Caco-2 (cell line): ENCODE measurements around the gene PKD1L1. TPM values are rescaled to one million over a fixed set of nuclear protein-coding genes. Genes with fewer than 3 reads are reported as not detected.

Experiments
- BruUV-seq: library from RNA; stranded (reverse); fragments of 400-500 nt; replicated peaks from 2 replicates; lab custom pipeline; 2021; lab: Mats Ljungman, UMichigan
- CTCF ChIA-PET: fragments of 300-600 bp; sonication (Branson Sonifier 250); formaldehyde crosslinking; loops from one replicate; lab custom pipeline; 2022; ENCODE audit warnings: antibody characterized with exemption; lab: Charles Lee
- POLR2A ChIA-PET: fragments of 300-600 bp; sonication (Branson Sonifier 250); formaldehyde crosslinking; loops from one replicate; lab custom pipeline; 2022; ENCODE audit warnings: antibody characterized with exemption; lab: Charles Lee
- DNase-seq, 2 experiments: peaks; one replicate each; pipeline versions ENCODE4 v3.0.0 to v3.0.0-alpha.2; 2020 to 2022
- H3K27me3 ChIP-seq: replicated peaks from 2 replicates; pipeline ENCODE4 v1.6.0; 2011; ENCODE audit warnings: low read length; ENCODE audit not compliant: control insufficient read depth, insufficient read depth
- H3K36me3 ChIP-seq: 2 replicates; pipeline ENCODE4 v1.5.1; 2011; ENCODE audit warnings: low read length; ENCODE audit not compliant: control insufficient read depth, insufficient read depth
- H3K4me1 ChIP-seq: fragments of 250-450 bp; sonication (Bioruptor Pico); 2 replicates; pipeline ENCODE4 v1.5.1; 2020; ENCODE audit warnings: mild to moderate bottlenecking
- H3K4me3 ChIP-seq: 2 replicates; pipeline ENCODE4 v1.5.1; 2011; ENCODE audit warnings: low read depth, mild to moderate bottlenecking, control low read depth, low read length
- H3K9me3 ChIP-seq: fragments of 250-450 bp; sonication (Bioruptor Pico); 2 replicates; pipeline ENCODE4 v1.5.1; 2020; ENCODE audit warnings: mild to moderate bottlenecking, moderate library complexity
- H3K27ac Mint-ChIP-seq: one replicate; pipeline ENCODE4 v1.8.0; 2022; ENCODE audit warnings: mixed read lengths; ENCODE audit not compliant: unreplicated experiment
- H3K27me3 Mint-ChIP-seq: one replicate; pipeline ENCODE4 v1.8.0; 2022; ENCODE audit warnings: mixed read lengths; ENCODE audit not compliant: insufficient read depth, unreplicated experiment
- H3K36me3 Mint-ChIP-seq: one replicate; pipeline ENCODE4 v1.8.0; 2022; ENCODE audit warnings: mild to moderate bottlenecking, mixed read lengths; ENCODE audit not compliant: insufficient read depth, unreplicated experiment
- H3K4me1 Mint-ChIP-seq: one replicate; pipeline ENCODE4 v1.8.0; 2022; ENCODE audit warnings: low read depth, mixed read lengths; ENCODE audit not compliant: unreplicated experiment
- H3K4me3 Mint-ChIP-seq: one replicate; pipeline ENCODE4 v1.8.0; 2022; ENCODE audit warnings: mild to moderate bottlenecking, moderate library complexity, mixed read lengths; ENCODE audit not compliant: unreplicated experiment
- H3K9me3 Mint-ChIP-seq: one replicate; pipeline ENCODE4 v1.8.0; 2022; ENCODE audit warnings: mixed read lengths; ENCODE audit not compliant: unreplicated experiment
- CTCF ChIP-seq, 2 experiments: fragments of 200-600 bp in 1 of 2; IDR thresholded peaks; 1 replicate in 1 of 2; 2 replicates in 1 of 2; pipeline versions ENCODE4 v1.5.1 to v1.8.0; 2011 to 2022; ENCODE audit warnings: antibody characterized with exemption in 1 of 2, control low read depth in 1 of 2, inconsistent platforms in 1 of 2, low read depth in 1 of 2, low read length in 1 of 2, mild to moderate bottlenecking in 1 of 2, moderate library complexity in 1 of 2; ENCODE audit not compliant: insufficient read depth in 1 of 2, severe bottlenecking in 1 of 2, unreplicated experiment in 1 of 2
- intact Hi-C: fragments of 100-400 bp; cut with micrococcal nuclease; formaldehyde crosslinking; loops from one replicate; pipeline ENCODE4 v1.10.0; 2022; ENCODE audit not compliant: unreplicated experiment
- total RNA-seq: library from RNA; stranded (reverse); gene quantifications from 2 replicates; pipeline ENCODE4 v1.2.3, GENCODE V29; 2022

Gene PKD1L1
- total RNA-seq, 1 experiment from 2014 or later, result 0.25 TPM

DNA sequence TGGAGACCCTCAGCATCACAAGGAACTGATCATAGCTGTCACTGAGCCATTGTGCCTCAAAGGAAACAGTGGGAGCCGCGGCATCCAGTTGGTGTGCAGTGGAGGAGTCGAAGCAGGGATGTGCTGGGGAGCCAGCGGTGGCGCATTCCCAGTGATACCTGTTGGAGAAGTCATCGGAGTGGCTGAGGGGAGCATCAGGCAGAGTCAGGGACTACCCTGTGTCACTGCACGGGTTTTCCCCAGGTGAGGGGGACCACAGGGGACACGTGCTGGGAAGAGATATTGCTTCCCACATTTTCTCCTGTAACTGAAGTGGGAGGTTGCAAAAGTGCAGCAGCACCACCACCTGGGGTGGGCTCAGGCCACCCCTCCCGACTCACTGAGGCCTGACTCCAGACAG lies 57.7 kb downstream of the PKD1L1 start:
- TF ChIP-seq CTCF (IDR thresholded peaks at IDR 0.05; ENCODE audit: insufficient read depth in 1 of 2, low read depth in 1 of 2, low read length in 1 of 2, severe bottlenecking in 1 of 2, unreplicated experiment in 1 of 2), result no peak
- peaks cover 5% of the 10 kb centered on the region for H3K4me1 Mint-ChIP-seq
- no TSS peak for BruUV-seq
- Histone ChIP-seq H3K4me3 (no peak overlapping the region), H3K4me1 (no peaks in the 10 kb centered on the region), H3K36me3 (no peaks in the 10 kb centered on the region), H3K9me3 (no peaks in the 10 kb centered on the region), H3K27me3 (0 out of 2 replicates have a peak, but pooled peaks cover 1% of the 10 kb centered on the region)
- intact Hi-C loops, result no loop called here
- H3K4me3 Mint-ChIP-seq, result no peak overlapping the region
- no peak overlapping the region for H3K27ac Mint-ChIP-seq
- H3K36me3 Mint-ChIP-seq, result no peaks in the 10 kb centered on the region
- H3K27me3 Mint-ChIP-seq, result no peaks in the 10 kb centered on the region
- no peak for DNase-seq
- CTCF ChIA-PET, result no interaction called here
- H3K9me3 Mint-ChIP-seq, result no peaks in the 10 kb centered on the region
- POLR2A ChIA-PET, result no interaction called here

DNA sequence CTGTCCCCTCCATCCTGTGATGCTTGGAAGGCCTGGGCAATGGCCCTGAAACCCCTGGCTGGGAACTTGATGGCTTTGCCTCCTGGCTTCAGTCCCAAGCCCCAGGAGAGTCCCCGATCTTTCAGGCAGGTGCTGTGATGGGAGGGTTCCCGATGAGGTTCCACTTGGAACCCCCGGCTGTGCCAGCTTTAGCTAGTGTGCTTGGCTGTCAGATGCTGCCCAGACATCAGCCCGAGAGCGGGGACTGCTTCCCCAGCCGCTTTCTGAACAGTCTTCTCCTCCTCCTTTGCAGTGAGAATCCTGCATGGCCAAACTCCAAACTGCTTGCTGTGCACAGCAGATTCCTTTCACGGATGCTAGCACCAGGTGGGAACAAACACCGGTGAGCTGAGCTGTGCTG lies 58.1 kb downstream of the PKD1L1 start:
- H3K4me1 ChIP-seq, result no peaks in the 10 kb centered on the region
- TF ChIP-seq CTCF (IDR thresholded peaks at IDR 0.05; ENCODE audit: insufficient read depth in 1 of 2, low read depth in 1 of 2, low read length in 1 of 2, severe bottlenecking in 1 of 2, unreplicated experiment in 1 of 2), result no peak
- Mint-ChIP-seq H3K27ac (no peak overlapping the region), H3K4me1 (peaks cover 5% of the 10 kb centered on the region), H3K4me3 (no peak overlapping the region), H3K27me3 (no peaks in the 10 kb centered on the region), H3K9me3 (no peaks in the 10 kb centered on the region), H3K36me3 (no peaks in the 10 kb centered on the region)
- H3K9me3 ChIP-seq, result no peaks in the 10 kb centered on the region
- CTCF ChIA-PET, result no interaction called here
- DNase-seq, result no peak
- no peak overlapping the region for H3K4me3 ChIP-seq
- H3K27me3 ChIP-seq, result 0 out of 2 replicates have a peak, but pooled peaks cover 3% of the 10 kb centered on the region
- BruUV-seq, result no TSS peak
- no peaks in the 10 kb centered on the region for H3K36me3 ChIP-seq
- intact Hi-C loops, result no loop called here
- POLR2A ChIA-PET, result no interaction called here

GRCh38 chr7:47889723-47890122 lies 58.5 kb downstream of the PKD1L1 start:
- H3K27me3 Mint-ChIP-seq, result no peaks in the 10 kb centered on the region
- CTCF ChIA-PET, result no interaction called here
- DNase-seq, result no peak
- no peak overlapping the region for H3K27ac Mint-ChIP-seq
- Histone ChIP-seq H3K4me1 (no peaks in the 10 kb centered on the region), H3K9me3 (no peaks in the 10 kb centered on the region), H3K4me3 (no peak overlapping the region), H3K27me3 (0 out of 2 replicates have a peak, but pooled peaks cover 3% of the 10 kb centered on the region), H3K36me3 (no peaks in the 10 kb centered on the region)
- peaks cover 5% of the 10 kb centered on the region for H3K4me1 Mint-ChIP-seq
- intact Hi-C loops, result no loop called here
- POLR2A ChIA-PET, result no interaction called here
- TF ChIP-seq CTCF (IDR thresholded peaks at IDR 0.05; ENCODE audit: insufficient read depth in 1 of 2, low read depth in 1 of 2, low read length in 1 of 2, severe bottlenecking in 1 of 2, unreplicated experiment in 1 of 2), result no peak
- H3K36me3 Mint-ChIP-seq, result no peaks in the 10 kb centered on the region
- BruUV-seq, result no TSS peak
- no peak overlapping the region for H3K4me3 Mint-ChIP-seq
- H3K9me3 Mint-ChIP-seq, result no peaks in the 10 kb centered on the region
